NCI-H226 (cell line): ENCODE measurements around the gene NKAIN2.

Experiments
- DNase-seq: peaks from one replicate; pipeline ENCODE4 v3.0.0-alpha.2; 2015

The NKAIN2 gene

DNA sequence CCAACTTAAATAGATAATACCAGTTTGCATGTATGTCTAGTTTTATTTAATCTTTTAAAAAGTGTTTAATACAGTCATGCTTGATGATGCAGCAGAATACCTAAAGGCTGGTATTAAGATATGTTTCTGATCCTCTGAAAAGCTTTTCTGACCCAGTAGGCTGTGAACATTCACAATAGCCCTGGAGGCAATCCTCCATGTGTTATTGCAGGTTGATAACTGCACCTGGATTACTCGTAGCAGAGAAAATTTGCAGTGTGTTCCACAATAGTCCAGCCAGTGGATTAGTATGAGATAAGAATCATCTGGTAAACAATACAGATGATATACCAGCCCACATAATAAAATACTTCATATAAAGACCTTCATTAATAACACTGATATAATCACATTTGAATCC lies 979.7 kb downstream of the NKAIN2 start:
- DNase-seq = peak; percentile 25

DNA sequence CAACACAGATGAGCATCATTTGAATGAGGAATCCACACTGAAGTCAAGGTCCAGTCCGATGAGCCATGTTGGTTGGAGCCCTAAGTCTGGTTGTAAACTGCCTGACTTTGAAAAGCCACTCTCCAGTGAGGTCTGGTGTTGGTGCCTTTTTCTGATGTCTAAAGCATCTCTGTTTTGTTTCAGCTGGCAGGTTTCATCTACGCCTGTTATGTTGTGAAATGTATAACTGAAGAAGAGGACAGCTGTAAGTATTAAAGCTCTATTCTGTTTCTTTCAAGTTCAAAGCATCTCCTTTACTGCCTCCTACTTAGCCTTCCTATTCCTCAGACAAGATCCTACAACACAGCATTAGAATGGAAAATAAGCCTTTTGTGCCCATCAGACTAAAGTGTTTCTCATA lies 987.5 kb downstream of the NKAIN2 start:
- DNase-seq = no peak

DNA sequence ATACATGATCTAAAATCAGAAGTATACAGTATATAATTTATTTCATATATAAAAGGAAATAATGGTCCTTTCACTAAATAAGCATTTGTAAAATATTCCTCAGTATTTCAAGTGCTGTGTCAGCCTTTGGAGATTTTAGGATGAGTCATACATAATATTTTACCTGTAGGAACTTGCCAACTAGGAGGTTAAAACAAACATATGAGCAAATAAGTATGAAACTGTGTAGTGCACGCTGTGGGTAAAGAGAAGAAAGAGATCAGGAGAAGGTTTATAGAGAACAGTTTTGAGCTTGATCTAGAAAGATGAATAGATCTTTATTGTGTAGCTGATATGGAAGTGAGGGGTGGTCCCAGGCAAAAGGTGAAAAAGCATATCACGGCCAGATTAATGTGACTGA lies 988.7 kb downstream of the NKAIN2 start:
- DNase-seq = no peak

DNA sequence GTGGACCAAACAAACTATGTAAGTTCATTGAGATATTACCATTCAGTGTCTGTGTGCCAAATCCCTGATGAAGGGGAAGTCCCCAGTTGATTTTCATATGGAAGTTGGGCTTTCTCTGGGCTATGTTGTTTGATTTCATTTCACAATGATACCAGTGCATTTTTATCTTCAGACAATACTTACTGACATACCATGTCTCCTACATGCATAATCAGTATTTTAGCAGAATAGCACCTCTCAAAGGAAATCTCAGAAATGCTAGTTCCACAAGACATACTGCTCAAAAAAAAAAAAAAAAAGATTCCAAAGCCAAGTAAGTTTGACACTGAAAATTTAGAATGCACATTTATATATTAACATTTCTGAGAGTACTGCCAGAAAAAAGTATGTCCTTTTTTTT lies 989.7 kb downstream of the NKAIN2 start:
- DNase-seq = no peak

DNA sequence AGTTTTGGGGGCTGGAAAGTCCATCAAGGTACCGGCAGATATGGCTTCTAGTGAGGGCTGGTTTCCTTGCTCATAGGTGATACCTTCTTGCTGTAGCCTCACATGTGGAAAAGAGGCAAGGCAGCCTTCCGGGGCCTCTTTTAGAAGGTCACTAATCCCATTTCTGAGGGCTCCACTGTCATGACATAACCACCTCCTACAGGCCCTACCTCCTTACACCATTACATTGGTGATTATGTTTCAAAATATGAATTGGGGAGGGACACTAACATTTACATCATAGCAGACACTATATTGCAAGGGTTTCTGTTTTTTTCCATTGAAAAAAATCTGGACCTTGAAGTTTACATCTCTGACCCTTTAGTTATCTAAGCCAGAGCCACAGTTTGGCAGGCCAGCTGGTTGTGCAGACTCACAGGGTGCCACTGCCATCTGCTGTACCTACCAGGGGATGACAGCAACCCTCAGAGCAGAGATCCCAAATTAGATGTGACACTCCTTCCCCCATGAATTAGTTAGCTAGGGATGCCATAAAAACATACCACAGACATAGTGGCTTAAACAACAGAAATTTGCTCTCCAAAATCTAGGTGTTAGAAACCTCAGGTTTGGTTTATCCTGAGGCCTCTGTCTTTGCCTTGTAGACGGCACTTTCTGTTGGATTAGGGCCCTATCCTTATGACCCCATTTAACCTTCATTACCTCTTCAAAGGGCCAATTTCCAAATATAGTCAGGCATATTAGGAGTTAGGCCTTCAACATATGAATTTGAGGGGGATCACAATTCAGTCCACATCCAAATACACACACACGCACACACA lies 992.2 kb downstream of the NKAIN2 start:
- peak; percentile 28 for DNase-seq

DNA sequence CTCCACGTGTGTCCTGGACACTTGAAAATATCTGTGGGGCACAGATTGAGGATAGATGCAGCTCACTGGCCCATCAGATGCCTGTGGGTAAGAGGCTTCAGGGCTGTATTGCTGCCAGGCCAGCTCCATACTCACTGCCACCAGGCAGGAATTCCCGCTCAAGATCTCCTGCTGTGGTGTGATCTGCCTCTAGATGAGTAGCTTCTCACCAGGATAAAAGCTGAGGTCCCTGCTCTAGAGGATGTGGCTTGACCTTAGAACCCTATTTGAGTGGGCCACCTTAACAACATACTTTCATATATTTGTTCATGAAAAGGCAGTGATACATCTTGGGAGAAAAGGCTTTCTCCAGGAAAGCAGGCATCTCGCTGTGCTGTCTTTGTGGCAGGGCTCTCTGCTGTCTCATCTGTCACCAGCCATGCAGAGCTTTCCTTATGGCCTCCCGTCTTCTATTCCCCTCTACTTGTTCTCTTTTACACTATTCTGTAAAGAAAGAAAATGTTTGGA lies 992.9 kb downstream of the NKAIN2 start:
- DNase-seq = no peak

DNA sequence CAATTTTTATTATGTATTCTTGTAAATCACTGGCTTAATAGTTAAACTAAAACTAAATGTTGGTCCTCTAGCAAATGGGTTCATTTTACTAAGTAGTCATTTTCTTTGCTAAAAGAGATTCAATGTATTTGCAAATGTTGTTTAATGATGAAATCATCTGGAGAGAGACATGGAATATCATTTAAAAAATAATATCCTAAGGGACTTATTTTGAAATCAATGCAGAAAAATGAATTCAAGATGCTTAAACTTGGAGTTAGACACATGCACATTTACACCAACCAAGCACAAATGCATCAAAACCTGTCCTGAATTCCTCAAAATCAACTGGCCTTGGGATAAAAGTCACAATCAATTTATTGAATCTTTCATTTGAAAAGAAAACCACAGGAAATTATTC lies 993.6 kb downstream of the NKAIN2 start:
- no peak for DNase-seq

DNA sequence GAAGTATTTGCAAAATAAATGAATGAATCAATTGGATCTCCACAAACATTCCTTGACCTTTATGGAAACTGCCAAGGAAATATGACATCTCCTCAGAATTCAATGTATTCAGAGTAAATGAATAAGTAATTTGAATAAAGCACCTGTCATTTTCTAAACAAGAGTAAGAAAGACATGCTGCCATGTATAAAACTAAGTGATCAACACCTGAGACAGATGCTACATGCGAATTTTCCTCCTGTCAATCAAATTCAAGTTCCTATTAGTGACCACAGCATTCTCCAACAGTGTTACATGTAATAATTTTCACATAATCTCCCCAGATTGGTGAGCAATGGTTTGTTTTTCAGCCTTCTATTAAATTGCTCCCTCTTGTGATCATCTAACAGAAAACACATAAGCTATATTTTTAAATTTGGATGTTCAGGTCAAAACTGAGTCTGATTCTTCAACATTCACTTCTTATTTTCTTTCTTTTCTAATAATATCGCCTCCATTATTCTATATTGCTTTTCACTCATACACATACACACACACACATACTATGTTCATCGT lies 995.4 kb downstream of the NKAIN2 start:
- no peak for DNase-seq

DNA sequence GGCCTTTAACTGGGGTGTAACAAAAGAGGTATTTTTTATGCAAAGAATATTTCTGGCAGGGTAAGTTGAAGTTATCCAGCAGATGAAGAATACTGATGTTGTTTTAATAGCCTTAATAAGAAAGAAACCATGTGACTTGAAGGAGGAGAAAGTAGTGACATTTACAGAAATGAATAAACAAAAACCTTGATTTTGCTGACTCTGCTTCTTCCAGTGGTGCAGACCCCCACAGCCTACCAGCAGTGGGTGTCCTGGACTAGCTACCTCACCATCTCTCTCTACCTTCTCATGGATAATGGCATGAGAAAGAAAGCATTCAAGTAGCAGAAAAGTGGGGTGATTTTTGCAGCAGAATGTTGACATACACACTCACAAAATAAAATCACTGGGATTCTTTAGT lies 996.0 kb downstream of the NKAIN2 start:
- no peak for DNase-seq

DNA sequence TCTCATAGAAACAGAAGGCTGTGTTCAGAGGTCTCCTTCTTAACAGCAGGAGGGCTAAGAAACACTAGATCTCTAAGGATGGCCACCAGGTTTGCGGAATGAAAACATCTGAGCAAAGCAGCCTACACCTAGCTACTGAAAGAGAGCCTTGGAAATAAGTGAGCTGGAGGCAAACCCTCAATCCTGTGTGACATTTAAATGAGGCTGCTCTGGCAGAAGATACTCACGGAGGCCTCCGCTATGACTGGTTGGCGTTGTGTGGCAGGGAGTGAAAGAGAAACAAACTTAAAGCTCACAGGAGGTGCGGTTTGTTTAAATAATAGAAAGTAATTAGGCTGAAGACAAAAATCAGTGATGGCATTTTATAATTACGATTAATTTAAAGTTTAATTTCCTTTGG lies 996.6 kb downstream of the NKAIN2 start:
- no peak for DNase-seq

DNA sequence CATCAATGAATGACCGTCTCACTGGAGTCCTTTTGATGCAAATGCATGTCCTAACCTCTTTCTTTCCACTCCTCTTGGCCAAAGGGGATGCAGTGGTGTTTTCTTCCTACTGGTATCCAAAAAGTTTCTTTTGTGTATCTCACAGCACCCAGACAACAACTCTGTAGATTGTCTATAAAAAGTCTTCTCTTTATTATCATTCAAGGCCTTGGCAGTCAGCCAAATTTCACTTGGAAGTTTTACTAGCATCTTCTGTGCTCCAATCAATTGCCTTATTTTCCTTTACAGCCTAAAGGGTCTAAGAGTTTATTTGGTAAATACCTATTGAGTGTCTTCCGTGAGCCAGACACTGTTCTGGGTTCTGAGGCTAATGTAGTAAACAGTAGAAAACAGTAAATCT lies 1008.4 kb downstream of the NKAIN2 start:
- no peak for DNase-seq

DNA sequence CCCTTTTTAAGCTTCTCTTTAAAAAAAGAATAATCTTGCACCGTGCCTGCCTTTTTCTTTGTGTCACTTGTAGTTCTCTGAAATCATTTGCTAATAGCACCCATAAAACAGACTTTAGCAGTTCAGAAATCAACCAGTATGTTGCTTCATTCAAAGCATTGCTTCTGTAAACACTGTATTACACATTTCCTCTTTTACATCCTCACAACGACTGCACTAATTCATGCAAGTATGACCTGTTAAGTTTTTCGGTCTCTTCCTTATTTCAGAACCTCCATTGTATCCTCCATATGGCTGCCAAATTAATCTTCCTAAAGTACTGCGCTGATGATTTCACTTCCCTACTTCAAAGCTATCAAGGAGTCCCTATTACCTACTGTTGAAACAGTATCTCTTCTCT lies 1015.7 kb downstream of the NKAIN2 start:
- no peak for DNase-seq

DNA sequence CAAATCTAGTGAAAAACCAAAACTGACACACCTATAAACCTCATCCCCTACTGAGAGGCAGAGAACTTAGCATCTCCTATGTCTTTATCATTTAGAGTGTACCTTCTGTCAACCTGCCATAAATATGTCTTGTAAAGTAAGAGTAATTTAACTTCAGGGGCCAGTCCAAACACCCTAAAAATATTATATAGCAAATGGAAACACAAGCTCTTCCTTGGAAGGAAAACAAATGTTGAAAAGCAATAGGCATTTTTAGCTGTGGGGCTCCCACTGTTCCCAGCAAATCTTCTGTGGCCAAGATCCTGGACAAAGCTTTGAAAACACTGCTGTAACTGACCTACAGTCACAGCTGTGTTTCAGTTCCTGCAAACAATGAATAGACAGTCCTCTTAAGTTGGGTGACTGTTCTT lies 1018.5 kb downstream of the NKAIN2 start:
- DNase-seq = no peak

DNA sequence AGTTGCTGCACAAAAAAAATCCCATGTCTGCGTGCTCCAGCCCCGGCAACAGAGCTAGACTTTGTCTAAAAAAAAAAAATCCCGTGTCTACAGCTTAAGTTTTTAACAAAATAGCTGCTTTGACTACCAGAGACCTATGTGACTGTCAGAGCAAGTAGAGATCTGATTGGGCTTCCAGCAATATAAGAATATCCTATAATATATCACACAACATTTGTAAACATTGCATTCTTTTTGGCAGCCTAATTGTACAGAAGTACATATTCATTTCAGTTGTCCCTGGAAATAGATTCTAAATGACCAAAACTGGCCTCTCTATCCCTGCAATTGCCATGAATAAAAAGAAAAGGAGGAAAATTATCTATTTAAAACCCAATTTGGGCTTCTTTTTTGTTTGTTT lies 1019.1 kb downstream of the NKAIN2 start:
- DNase-seq = no peak

DNA sequence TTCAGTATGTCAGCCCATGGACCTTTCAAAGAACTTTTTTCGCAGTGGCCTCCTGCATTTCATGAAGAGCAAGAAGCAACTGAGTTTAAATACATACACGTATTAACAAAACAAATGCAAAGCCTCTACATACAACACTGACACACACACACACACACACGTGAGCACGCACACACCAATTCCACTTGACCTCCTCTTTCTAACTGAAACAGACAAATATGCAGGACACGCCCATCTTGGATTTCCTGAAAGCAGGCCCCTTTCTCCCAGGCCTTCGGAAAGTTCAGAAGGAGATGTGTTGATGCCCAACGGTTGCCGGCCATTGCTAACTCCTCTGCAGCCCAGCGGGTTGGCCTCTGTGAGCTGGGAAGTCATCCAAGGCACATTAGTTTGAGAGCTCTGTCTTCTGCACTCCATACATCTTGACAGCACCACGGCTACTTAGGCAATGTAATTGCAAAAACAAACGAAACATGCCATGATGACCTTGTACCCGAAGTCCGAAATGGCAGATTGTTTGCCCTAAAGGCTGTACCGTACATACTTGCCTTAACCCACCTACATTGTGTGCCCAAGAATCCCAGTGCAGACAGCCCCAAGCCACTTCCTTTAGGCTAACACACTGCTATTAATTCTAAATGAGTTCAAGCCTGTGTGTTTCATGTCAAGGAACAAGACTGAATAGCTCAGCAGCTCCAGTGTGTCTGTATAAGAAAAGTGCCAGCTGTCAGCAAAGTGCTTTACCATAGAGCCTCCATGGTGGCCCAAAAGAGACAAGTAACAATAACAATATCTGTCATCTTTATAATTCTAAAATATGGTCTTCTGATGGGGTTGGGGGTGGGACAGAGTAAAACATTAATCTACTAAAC lies 1019.8 kb downstream of the NKAIN2 start:
- no peak for DNase-seq

DNA sequence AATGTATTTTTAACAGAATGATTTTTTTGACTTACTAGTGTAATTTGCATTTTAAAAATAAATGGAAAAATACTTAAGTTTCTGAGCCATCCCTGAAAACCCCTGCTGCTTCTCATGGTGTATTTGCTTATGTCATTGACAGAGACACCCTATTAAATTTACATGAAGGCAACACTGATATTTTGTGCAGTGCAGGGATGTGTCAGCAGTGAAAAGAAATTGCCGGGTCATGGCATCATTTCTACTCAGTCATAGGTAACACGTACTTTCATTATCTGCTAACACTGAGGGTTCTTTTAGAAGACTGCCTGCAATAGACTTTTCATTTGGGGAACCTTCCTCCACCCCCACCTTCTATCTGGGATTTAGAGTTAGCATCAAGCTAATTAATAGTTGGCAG lies 1021.9 kb downstream of the NKAIN2 start:
- DNase-seq = no peak

DNA sequence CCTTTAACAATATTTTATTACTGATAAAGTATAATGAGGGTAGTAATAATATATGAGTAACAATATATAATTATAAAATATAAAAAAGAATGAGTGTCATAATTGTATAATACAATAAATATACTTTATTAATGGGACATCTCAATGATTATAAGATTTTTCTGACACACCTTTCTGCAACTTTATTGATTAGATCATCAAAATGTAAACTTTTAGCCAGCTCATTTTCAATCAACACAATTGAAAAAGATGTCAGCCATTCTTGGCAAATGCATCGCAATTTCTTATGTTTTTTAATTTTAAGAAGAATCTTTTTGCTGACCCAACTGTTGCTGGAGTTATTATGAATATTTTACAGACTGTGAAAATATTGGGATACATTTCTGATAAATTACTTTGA lies 1026.2 kb downstream of the NKAIN2 start:
- DNase-seq = no peak

DNA sequence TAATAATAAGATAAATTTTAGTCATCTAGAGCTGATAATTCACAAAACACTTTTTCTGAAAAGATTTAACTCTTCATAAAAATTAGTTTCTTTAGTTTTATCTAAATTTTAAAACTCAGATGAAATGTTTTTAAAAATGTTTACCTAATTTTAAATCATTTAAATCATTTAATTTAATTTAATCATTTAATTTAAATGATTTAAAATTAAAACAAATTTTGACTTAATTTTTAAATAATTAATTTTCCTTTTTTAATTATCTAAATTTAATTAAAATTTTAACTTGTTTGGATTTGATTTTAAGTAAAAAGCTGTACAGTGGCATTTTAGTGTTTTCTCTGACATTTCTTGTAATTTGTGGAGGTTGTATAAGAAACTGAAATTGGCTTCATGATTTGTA lies 1026.8 kb downstream of the NKAIN2 start:
- DNase-seq = no peak

DNA sequence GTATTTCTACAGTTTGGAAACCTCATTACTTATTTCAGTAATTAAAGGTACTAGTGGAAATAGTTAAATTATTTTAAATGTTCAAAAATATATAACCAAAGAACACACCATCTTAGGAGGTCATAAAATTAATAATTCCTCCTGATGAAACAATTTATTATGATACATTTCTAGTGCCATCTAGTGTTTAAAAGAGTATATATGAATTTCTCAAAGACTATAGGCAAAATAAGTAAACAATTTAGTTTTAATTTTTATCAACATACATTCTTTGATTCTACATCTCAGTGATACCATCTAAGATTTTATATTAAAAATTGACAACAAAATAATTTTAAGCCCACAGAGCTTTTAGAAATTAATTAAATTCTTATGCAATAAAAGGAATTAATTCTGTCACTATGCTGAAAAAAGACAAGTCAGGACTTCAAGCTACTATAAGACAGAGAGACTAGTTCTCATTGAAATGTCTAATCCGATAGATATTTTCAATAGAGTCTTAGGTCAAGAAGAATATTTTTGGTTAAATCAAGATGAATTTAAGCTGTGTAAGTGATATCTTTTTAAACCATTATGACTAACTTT lies 1050.8 kb downstream of the NKAIN2 start:
- DNase-seq = no peak

DNA sequence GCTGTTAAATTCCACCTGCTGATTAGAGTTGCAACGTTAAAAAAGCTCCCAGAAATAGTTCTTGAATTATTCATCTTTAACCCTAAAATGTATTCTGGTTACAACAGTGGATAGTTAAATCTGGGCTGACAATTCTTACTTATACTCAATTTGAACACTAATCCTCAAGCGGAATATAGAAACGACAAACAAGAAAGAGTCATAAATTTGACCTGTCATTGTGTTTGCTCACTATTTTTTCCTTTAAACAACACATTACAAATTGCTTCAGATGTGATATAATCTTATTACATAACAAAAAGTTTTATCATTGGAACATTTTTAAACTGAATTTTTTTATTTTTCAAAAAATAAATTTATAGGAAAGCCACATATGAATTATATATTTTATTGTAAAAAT lies 1054.1 kb downstream of the NKAIN2 start:
- no peak for DNase-seq

DNA sequence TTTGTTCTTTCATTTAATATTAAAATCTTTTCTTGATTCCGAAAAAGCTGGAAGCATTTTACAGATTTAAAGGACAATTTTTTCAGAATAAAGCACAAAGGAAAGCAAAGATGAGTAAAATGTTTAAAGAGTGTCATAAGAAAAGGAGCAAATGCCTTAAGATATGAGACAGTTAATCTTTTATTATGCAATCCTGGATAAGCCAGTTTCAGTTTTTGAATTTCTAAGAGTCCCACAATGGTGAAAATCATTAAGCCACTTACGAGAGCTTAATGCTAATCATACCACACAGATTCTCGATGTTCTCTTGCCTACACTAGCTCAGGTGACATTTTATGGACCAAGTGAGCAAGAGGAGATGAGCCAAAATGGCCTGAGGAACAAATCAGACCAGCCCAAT lies 1054.9 kb downstream of the NKAIN2 start:
- DNase-seq = no peak

DNA sequence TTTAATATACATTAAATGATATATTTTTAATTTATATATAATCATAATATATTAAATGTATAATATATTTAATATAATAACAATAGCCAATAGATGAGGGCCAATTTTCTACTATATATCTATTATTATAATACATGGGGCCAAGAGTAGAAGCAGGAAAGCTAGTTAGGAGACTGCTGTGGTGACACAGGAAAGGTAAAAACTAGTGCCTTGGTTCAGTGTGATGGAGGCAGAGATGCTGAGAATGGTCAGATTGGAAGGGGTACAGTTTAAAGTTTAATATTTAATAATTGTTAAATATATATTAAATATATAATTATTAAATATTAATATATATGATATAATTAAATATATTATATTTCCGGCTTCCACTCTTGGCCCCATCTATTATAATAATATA lies 1055.7 kb downstream of the NKAIN2 start:
- no peak for DNase-seq

DNA sequence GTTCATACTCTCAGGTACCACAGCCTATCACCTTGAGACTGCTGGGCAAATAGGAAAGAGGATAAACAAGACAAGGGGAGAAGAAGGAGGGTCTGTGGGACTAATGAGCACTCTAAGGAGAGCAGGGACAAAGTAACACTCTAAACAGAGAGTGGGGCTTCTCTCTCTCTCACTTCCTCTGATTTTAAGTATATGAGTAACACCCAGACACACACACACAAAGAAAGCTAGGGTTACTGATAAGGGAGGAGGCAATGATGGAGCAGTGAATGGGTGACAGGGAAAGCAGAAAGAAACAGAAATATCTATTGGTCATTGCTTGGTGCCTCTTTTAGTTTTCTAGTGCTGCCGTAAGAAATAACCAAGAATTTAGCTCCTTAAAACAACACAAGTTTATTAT lies 1062.4 kb downstream of the NKAIN2 start:
- no peak for DNase-seq
